AG04449 (cell line): ENCODE results near the gene TSPAN18.
A peak's percentile ranks its signal among the peaks of the same experiment; 100 is the strongest.

Source experiments
- CTCF ChIA-PET: fragments of 350-600 bp; formaldehyde crosslinking; extraction: SDS; loops from one replicate; lab custom pipeline; 2021; ENCODE audit warnings: antibody characterized with exemption; lab: Yijun Ruan, JAX
- POLR2A ChIA-PET: fragments of 400-600, 350-600 bp; formaldehyde crosslinking; extraction: SDS; loops from one replicate; lab custom pipeline; 2020; ENCODE audit warnings: antibody characterized with exemption, inconsistent platforms; lab: Yijun Ruan, JAX
- DNase-seq: peaks from one replicate; pipeline ENCODE4 v3.0.0-alpha.2; 2010; ENCODE audit warnings: low read depth, low spot score
- H3K4me3 ChIP-seq: 2 replicates; pipeline ENCODE4 v1.5.1; 2011; ENCODE audit warnings: low read depth, mild to moderate bottlenecking, control low read depth, low read length
- CTCF ChIP-seq: IDR thresholded peaks from one replicate; pipeline ENCODE4 v1.5.1; 2011; ENCODE audit warnings: mild to moderate bottlenecking, moderate library complexity, low read length, control low read depth, inconsistent platforms; ENCODE audit not compliant: insufficient read depth; ENCODE audit errors: missing control alignments

The TSPAN18 gene

GRCh38 chr11:44726283-44727113 is at the start of gene TSPAN18:
TSPAN18 (plus strand) TSS chr11:44726962; CDS start chr11:44906417, 179,455 bp downstream.
- POLR2A ChIA-PET, result interaction anchor here (0.8 kb wide), 1 partner anchor 63 kb away, joined by 3 read pairs; no protein-coding TSS in a partner anchor
- DNase-seq, result no peak
- CTCF ChIA-PET, result interaction anchor here (0.6 to 3.8 kb wide), 13 partner anchors 10 to 379 kb away, joined by 3 to 23 read pairs (median 4); no protein-coding TSS in a partner anchor
- TF ChIP-seq CTCF, result no peak
- peak within 1 kb of the TSS; percentile 75 for H3K4me3 ChIP-seq

- no peak for DNase-seq
- no peak for TF ChIP-seq CTCF
- ChIA-PET POLR2A (no interaction called here), CTCF (no interaction called here)
- no peak overlapping the region for H3K4me3 ChIP-seq
These were observed 45.7 kb upstream of the TSPAN18 start for GRCh38 chr11:44680982-44681597.

GRCh38 chr11:44681698-44682097 is 45.1 kb upstream of the TSPAN18 start:
- ChIA-PET CTCF (no interaction called here), POLR2A (no interaction called here)
- H3K4me3 ChIP-seq, result no peak overlapping the region
- no peak for DNase-seq
- TF ChIP-seq CTCF, result no peak

- CTCF ChIA-PET, result interaction anchor here (0.9 kb wide), 1 partner anchor 226 kb away, joined by 3 read pairs; no protein-coding TSS in a partner anchor
- POLR2A ChIA-PET, result interaction anchor here (0.6 kb wide), 1 partner anchor 39 kb away, joined by 3 read pairs; no protein-coding TSS in a partner anchor
- no peak overlapping the region for H3K4me3 ChIP-seq
- no peak for TF ChIP-seq CTCF
- no peak for DNase-seq
These were observed 41.9 kb upstream of the TSPAN18 start for GRCh38 chr11:44684859-44685281.

GRCh38 chr11:44687388-44687787 is 39.4 kb upstream of the TSPAN18 start:
- POLR2A ChIA-PET, result no interaction called here
- H3K4me3 ChIP-seq, result no peak overlapping the region
- DNase-seq, result no peak
- TF ChIP-seq CTCF, result no peak
- CTCF ChIA-PET, result interaction anchor here (2.0 kb wide), 1 partner anchor 224 kb away, joined by 7 read pairs; no protein-coding TSS in a partner anchor

DNA sequence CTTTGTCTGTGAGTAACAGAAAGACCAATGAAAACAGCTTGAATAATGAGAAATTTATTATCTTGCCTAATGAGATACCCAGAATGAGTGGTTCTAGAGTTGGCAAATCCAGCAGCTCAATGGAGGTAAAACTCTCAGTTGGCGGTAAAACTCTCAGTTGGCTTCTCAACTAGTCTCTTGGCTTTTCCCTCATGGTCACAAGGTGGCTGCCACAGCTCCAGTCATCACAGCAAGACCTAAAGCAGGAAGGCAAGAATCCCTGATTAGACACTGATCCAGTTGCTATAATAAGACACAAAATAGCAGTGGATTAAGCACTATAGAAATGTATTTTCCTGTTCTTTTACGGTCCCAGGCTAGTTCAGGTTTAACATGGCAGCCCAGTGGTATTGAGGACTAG is 37.5 kb upstream of the TSPAN18 start:
- ChIA-PET CTCF (interaction anchor here (1.8 kb wide), 1 partner anchor 203 kb away, joined by 3 read pairs; no protein-coding TSS in a partner anchor), POLR2A (no interaction called here)
- no peak for DNase-seq
- no peak overlapping the region for H3K4me3 ChIP-seq
- no peak for TF ChIP-seq CTCF
